GM19193 (cell line): Measurements from ENCODE around the gene PHF21B.

ENCODE experiments used
- POLR2A ChIP-seq: IDR thresholded peaks from 4 replicates; pipeline ENCODE4 v1.6.1; 2011; ENCODE audit not compliant: insufficient read depth, insufficient read length; ENCODE audit errors: extremely low read depth

Gene PHF21B

GRCh38 chr22:44928136-44928463 lies 81.7 kb downstream of the PHF21B start:
- TF ChIP-seq POLR2A: no peak

- no peak for TF ChIP-seq POLR2A
These were observed 82.2 kb downstream of the PHF21B start for GRCh38 chr22:44927463-44928135.

GRCh38 chr22:44926491-44927415 lies 83.1 kb downstream of the PHF21B start:
- TF ChIP-seq POLR2A: no peak

- TF ChIP-seq POLR2A: no peak
These were observed 83.7 kb downstream of the PHF21B start for GRCh38 chr22:44926124-44926475.

GRCh38 chr22:44925465-44926123 lies 84.2 kb downstream of the PHF21B start:
- TF ChIP-seq POLR2A: no peak

DNA sequence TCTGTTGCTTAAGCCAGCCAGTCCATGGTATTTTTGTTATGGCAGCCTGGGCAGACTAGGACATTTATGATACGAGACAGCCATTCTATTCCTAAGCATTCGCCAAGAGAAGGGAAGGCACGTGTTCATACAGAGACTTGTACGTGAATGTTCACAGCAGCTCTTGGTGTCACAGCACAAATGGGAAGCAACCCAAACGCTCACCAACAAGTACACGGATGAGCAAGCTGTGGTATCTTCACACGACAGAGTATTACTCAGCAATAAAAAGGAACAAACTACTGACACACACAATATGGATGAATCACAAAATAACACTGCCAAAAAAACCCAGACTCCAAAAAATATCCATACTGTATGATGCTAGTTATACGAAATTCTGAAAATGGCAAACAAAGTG lies 85.1 kb downstream of the PHF21B start:
- no peak for TF ChIP-seq POLR2A

GRCh38 chr22:44924098-44924497 lies 85.7 kb downstream of the PHF21B start:
- TF ChIP-seq POLR2A: no peak

DNA sequence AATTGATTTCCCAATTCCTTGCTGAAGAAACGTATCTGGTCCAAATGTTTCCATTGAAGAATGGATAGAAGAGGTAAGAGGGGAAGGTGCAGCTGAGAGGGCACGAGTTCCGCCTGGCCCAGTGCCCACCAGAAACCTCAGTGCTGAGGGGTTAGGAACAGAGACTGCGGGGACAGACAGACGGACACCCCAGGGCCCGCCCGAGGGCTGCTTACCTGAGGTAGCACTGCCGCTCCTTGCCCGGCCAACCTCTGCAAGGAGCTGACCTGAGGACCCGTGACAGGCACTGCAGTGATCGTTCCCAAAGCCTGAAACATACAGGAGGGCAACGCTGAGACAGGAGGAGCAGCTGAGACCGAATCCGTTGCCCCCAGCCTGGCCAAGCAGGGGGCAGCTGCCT lies 89.6 kb downstream of the PHF21B start:
- TF ChIP-seq POLR2A: no peak

GRCh38 chr22:44919691-44920090 lies 90.1 kb downstream of the PHF21B start:
- TF ChIP-seq POLR2A: no peak

GRCh38 chr22:44918925-44919392 lies 90.8 kb downstream of the PHF21B start:
- TF ChIP-seq POLR2A: no peak

DNA sequence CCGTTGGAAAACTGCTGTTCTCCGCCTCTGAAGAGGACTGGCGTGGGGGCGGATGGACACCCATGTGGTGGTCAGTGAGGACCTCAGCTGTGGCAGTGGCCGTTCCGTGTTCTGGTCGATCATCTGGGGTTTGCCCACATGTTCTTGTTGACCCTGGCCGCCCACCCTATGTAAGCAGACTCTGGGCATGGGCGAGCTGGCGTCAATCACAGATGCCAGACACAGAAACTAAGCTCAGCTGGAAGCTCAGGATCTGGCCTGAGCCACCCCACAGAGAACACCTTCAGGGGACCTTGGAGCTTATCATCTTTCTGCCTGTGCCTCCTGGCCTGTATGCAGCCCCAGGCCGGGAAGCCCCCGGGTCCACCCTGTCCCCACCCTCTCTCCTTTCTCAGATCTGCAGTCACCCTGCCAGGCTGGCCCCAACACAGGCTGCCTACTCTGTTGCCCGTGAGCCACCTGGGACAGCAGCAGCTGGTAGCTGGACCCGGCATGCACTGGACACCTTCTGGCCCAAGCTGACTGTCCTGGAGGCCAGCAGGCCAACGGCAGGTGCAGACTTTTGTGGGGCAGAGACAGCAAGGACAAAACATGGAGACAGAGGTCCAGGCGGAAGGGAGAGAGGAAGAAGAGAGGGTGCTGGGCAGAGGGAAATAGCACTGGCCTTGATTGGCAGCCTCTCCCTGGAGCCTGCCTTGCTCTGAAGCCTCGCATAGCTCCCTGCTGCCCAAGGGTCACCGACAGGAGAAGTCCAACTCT lies 91.5 kb downstream of the PHF21B start:
- TF ChIP-seq POLR2A: no peak

DNA sequence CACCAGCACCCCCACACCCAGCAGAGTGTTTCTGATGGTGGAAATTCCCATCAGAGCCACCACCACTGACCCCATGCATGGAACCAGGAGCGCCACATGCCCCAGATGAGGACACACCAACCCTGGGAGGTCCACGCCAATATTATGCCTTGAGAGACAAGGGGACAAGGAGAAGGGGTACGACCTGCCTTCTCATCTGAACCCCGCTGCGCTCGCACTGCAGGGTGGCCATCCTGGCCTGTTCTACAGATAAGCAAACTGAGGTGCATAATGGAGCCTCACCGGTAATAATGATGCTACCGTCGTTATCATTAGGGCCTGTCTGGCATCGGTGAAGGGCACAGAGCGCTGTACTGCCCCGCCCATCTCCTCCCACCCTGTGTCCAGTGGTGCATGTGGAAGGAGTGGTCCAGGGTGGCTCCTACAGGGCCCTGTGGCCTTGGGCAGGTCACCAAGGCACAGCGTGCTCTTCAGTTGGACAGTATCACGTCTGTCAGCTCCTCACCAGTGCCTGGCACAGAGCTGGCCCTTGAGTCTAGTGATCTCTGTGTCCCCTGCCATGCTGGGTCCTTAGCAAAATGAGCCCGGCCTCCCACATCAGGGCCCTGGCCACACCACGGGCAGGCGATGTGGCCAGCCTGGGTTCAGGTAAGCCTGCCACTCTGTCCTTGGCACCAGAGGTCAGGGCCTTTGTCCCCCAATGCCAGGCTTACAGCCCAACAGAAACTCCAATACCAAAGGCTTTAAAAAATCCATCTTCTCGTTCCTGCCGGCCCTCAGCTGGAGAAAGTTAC lies 92.2 kb downstream of the PHF21B start:
- no peak for TF ChIP-seq POLR2A

DNA sequence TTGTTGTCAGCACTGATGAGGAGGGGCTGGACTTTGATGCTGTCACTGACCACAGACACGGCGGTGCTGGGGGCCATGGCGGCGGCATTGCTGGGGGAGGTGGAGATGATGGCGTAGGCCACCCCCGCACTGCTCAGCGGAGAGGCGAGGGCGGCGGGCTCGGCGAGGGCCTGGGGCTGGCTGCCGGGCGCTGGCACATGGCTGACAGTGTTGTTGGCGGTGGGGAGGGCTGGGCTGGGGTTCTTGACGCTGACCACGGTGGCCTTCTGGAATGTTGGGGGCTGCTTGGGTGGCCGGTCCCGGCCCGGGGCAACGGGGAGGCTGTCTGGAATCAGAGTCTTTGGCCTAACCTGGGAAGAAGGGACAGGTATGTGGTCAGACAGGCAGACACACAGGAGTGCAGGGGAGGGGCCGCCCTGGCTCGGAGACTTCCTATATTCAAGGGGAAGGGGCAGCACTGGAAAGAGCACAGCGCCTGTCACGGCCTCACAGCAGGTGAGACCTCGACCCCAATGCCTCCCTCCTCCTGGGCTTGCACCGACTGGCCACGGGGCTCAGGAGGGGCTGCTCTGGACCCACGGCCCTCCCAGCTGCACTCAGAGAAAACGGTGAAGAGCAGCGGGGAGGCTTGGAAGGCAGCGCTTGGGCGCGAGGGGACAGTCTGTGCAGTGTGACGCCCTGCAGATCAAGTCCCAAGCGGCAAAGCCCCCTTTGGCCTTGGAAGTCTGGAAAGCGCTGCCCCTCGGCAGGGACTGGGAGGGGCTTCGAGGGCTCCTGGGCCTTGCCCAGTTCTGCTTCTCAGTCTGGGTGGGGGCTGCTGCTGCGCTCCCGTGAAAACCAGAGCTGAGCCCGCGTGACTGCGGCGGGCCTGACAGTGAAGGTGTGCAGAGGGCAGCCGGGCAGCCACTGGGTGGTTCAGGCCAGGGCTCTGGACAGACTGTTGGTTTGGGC lies 93.2 kb downstream of the PHF21B start:
- no peak for TF ChIP-seq POLR2A

DNA sequence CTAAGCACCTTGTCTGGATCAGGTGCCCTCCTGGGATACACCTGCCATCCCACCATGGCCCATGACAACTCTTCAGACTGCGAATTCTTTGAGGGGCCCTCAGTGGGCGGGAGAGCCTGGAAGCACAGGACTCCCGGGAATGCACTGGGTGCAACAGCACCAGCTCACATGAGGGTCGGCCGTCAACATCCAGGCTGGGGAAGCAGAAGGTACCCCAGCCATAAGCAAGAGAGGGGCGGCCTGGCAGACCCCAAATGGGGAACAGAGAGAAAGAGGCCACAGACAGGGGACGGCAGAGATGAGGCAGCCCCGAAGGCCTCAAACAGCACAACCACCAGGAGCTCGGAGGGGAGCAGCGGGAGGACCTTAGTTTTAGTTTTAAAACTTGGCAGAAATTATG lies 94.4 kb downstream of the PHF21B start:
- no peak for TF ChIP-seq POLR2A
